ENCODE results near the gene VPS37D.
"Not testable (repeated sequence)": the region's sequence is repeated elsewhere in the genome, so short reads cannot be mapped to it uniquely, and the experiment has no call there.

The VPS37D gene

DNA sequence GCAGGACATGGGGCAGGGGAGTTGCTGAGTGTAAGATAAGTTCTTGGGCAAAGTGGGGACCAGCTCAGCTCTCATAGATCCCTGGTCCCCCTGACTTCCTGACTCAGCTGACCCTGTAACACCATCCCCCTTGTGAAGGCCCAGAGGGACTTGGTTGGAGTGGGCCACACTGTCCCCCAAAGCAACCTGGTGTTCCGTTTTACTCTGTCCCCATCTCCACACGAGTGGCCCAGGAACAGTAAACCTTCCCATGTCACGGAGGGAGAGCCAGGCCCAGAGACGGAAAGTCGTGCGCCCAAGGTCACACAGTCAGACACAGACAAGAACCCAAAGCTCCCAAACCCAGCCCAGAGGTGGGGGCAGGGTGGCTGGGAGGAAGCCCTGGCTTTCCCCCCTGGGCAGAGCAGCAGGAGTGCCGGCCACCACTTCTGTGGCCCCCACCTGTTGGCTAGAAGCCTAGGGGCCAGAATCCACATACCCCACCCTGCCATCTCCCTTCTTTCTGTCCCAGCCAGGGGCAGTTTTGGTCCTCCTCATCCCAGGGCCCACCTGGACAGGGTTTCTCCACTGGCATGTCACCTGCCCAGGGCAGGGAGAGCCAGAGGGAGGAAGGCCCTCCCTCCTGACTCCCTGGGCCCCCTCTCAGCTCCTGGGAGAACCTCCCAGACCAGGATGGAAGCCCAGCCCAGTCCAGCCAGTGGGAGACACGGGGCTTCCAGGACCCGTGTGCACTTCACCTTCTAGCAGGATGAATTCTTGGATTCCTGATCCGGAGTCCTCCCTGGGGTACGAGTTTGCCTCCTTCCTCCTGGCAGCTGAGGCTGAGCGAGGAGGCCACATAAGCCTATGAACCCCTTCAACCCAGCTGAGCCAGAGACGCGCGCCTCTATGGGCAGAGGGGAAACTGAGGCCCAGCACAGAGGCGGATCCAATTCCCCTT, 20.6 kb upstream of the VPS37D start:
- no peak for DNase-seq

DNA sequence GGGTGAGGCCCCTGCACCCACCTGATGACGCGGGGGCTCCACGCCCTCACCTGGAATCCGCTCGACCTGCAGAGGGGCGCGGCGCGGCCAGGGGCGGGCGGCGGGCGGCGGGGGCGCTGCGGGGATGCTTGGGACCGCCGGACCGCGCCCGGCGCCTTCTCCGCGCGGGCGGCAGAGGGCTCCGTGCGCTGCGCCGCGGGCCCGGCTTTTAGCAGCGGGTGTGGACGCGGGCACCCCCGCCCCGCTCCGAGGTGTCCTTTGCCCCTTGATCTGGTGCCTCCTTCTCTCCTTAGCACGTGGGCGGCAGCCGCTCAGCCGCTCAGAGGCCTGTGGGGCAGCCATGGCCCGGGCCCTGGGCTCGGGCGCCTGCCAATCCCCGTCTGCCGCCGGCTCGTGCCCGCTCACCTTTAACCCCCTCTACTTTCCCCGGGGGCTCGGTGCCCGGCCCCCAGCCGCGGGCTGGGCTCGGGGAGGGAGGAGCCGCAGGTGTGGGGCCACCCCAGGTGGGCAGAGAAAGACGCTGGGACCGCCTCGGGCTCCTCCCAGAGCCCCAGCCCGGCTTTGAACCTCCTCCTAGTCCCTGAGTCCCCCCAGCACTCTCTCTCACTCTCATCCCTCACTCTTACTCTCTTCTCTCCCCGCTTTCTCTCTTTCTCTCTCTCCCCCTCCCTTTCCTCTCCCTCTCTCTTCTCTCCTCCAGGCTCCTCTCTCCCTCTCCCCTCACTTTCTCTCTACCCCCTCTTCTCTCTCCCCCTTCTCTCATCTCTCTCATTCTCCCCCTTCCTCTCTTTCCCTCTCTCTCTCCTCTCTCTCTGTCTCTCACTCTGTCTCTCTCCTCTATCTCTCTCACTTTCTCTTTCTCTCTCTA, 19.7 kb upstream of the VPS37D start:
- no peak for DNase-seq

DNA sequence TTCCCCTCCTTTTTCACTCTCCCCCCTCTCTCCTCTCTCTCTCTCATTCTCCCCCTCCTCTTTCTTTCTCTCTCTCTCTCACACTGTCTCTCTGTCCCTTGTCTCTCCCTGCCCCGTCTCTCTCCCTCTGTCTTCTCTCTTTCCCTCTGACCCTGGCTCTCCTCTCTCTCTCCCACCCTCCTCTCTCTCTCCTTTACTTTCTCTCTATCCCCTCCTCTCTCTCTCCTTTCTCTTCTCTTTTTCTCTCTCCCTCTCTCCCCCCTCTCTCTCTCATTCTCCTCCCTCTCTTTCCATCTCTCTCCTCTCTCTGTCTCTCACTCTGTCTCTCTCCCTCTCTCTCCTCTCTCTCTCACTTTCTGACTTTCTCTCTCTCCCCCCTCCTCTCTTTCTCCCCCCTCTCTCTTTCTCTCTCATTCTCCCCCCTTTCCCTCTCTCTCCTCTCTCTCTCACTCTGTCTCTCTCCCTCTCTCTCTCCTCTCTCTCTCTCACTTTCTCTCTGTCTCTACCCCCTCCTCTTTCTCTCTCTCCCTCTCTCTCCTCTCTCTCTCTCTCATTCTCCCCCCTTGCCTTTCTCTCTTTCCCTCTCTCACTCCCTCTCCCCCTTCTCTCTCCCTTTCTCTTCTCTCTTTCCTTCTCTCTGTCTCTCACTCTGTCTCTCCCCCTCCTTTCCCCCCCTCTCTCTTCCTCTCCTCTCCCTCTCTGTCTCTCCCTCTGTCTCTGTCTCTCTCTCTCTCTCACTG, 18.9 kb upstream of the VPS37D start:
- no peak for DNase-seq

DNA sequence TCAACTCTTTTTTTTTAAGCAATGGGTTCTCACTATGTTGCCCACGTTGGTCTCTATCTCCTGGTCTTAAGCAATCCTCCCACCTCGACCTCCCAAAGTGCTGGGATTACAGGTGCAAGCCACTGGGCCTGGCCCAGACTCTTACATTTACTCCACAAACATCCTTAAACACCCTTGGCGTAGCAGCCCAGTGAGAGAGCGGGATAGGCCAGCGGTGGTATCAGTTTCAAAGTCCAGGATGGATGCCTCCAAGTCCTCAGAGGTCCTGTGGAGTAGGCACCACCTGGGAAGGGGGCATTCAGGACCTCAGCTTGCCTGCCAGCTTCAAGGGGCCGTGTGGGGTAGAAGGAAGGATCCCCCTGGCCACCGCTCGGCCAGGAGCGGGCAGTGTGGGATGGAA, 18.1 kb upstream of the VPS37D start:
- no peak for DNase-seq

DNA sequence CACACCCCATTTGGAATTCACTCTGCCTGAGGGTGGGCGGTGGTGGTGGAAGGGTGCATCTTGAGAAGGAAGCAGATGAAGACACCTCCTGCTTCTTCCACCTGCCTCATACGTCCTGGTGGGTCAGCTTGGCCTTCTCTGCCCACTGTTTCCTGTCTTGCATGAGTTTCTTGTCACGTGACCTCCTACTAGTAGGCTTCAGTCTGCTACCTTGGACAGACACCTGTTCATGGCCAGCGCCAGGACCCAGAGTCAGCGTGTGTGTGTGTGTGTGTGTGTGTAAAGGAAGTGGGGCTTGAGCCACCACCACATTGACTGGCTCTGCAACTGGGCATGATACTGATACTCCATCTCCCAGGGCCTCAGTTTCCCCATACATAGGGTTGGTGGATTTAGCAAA, 17.1 kb upstream of the VPS37D start:
- no peak for DNase-seq

DNA sequence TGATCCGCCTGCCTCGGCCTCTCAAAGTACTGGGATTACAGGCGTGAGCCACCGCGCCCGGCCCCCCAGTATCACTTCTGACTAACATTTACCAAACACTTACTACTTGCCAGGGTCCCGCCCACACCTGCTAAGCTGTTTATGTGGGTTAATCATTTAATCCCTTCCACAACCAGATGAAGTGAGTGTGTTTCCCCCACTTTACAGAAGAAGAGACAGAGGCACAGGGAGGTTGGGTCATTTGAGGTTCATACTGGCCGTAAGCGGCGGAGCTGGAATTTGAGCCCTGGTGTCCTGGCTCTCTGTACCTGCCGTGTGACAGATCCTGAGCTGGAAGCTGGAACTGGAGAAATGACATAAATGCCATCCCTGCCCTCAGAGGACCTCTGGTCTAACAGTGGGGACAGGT, 15.1 kb upstream of the VPS37D start:
- no peak for DNase-seq

DNA sequence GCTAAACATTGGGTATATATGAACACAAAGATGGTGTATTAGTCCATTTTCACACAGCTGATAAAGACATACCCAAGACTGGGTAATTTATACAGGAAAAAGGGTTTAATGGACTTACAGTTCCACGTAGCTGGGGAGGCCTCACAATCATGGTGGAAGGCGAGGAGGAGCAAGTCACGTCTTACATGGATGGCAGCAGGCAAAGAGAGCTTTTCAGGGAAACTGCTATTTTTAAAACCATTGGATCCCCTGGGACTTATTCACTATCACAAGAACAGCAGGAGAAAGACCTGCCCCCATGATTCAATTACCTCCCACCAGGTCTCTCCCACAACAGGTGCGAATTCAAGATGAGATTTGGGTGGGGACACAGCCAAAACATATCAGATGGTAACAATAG, 12.3 kb upstream of the VPS37D start:
- not testable (repeated sequence) for DNase-seq

DNA sequence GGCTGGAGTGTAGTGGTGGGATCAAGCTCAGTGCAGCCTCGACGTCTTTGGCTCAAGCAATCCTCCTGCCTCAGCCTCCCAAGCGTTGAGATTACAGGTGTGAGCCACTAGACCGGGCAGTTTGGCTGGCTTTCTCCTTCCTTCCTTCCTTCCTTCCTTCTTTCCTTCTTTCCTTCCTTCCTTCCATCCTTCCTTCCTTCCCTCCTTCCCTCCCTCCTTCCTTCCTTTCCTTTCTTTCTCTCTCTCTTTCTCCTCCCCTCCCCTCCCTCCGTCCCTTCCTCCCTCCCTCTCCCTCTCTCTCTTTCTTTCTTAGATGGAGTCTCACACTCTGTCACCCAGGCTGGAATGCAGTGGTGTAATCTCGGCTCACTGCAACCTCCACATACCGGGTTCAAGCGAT, 7.6 kb upstream of the VPS37D start:
- DNase-seq = no peak

DNA sequence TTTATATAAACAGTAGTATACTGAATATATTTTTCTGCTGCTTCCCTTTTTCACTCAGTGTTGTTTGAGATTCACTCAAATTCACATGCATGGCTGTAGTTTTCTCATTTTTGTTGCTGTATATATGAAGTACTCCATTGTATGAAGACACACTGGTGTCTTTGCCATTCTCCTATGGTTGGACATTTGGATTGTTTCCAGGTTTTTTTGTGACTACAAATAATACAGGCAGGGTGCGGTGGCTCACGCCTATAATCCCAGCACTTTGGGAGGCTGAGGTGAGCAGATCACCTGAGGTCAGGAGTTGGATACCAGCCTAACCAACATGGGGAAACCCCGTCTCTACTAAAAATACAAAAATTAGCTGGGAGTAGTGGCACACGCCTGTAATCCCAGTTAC, 7.0 kb upstream of the VPS37D start:
- not testable (repeated sequence) for DNase-seq

DNA sequence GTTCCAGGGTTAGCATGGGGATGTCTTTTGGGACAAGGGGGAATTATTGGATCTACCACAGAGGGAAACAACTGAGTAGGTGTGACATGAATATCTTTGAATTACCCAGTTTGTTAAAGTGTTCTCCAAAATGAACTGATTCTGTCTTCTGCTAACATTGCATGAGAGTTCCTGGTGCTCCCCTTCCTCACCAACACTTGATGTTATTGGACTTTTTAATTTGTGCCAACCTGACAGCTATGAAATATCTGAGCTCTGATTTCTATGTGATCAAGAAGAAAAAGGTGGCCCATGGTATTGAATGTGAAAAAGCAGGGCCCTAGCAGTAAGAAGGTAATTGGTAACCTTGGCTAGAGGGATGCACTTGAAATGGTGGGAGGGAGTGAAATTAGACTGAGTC, 4.6 kb upstream of the VPS37D start:
- DNase-seq = no peak

DNA sequence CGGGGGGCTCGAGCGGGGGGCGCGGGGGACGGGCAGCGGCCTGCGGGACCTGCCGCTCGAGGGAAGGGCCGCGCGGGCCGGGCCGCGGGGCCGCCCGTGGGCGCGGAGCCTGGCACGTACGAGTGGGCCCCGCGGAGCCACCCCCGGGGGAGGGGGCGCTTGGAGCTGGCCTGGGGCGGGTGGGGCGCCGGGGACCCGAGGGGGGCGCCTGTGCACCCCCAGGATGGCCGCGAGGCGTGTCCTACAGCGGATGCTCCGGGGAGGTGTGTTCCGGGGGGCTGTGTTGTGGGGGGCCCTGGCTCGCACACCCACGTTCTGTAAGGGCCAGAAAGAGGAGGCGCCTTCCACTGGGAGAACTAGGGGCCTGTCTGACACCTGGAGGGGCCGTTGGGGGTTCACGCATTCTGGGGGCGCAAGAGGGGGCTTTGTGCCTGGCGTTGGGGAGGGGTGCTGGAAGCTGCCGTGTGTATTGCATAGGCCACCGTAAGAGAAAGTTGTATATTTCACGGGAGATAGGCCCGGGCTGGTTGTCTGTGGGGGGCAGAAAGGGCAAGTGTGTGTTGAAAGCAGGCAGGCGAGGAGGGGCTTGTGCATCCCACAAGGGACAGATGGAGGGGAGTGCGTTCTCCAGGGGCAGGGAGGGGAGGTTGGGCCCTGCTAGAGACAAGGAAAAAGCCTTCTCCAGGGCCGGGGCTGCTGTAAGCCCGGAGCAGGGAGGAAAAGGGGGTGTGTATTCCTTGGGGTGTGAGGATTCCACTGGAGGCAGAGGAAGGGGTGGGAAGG, 663 bp downstream of the VPS37D start:
- no peak for DNase-seq

DNA sequence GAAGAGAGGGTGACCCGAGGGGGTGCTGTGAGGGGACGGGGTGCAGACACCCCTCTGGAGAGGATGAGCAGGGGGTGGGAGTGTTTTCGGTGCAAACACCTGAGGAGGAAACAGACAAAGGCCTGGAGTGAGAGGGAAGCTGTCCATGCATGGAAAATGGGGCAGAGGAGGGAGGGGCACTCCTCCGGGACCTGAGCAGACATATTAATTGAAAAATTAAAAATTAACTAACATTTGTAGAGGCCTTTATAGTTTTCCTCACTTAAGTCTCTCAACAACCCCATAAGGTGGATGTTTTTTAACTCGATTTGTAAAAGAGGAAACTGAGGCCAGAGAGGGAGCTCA, 1.2 kb downstream of the VPS37D start:
- DNase-seq = no peak

DNA sequence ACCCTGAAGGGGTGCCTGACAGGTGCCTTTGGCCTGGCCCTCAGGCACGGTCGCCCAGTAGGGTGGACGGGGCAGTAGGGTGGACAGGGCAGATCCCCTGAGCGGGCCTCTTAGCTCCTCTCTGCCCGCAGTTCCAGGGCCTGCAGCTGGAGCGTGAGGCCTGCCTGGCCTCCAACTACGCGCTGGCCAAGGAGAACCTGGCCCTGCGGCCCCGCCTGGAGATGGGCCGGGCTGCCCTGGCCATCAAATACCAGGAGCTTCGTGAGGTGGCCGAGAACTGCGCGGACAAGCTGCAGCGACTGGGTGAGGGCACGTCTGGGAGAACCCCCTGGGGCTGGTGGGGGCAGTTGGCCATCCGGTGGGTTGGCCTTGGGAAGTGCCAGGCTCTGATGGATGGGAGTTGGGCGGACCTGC, 1.7 kb downstream of the VPS37D start:
- no peak for DNase-seq

DNA sequence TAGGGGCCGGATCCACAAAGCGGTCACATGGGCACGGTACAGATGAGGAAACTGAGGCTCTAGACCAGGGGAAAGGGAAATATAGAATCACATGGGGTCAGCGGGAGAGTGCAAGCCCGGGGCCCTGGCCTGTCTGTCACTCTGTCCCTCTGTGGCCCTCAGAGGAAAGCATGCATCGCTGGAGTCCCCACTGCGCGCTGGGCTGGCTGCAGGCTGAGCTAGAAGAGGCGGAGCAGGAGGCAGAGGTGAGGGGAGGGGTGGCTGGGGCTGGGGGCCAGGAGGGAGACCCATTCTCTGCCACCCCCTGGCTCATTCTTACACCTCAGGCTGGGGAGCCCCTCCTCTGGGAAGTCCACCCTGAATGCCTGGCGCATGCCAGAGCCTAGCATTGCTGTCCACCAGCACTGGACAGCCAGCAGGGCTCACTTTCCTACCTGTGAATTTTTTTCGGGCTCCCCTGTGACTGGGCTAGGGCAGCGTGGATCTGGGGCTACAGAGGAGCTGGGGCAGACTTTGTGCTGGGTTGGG, 2.3 kb downstream of the VPS37D start:
- DNase-seq = no peak

DNA sequence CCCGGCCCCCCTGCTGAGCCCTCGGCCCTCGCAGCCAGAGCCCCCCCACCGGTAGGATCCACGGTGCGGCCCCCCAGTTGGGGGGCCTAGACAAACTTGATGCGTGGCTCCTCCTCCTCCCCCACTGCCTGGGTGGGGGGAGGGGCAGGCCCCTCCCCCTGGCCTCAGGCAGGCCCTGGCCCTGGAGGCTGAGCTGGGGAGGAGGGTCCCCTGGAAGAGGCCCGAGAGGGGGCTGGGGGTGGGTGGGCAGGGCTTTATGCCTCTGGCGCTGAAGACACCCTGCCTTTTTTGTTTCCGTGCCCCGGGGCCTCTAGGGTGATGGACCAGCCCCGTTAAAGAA, 3.7 kb downstream of the VPS37D start:
- DNase-seq = no peak

DNA sequence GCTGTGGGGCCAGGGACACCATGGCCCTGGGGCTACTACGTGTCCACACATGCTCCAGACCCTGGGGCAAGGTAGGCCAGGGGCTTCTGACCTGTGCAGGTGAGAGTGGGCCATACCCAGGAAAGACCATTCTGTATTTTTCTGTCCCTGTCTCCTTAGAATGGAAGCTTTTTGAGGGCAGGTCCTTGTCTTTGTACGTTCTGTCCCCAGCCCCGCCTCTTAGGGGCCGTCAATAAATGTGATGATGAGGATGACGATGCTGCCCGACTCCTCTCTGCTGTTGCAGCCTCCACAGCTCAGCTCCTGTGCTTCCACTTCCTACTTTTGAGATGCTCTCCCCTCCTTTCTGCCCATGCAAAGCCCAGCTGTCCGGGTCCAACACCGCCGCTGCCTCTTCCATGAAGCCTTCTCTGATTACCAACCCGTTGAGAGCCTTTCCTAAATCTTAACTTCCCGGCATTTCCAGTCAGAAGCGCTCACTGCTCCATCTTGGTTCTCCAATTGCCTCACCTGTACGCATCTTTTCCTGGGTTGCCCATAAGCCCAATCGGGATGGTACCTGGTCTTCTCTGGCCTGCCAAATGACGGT, 4.3 kb downstream of the VPS37D start:
- DNase-seq = no peak

DNA sequence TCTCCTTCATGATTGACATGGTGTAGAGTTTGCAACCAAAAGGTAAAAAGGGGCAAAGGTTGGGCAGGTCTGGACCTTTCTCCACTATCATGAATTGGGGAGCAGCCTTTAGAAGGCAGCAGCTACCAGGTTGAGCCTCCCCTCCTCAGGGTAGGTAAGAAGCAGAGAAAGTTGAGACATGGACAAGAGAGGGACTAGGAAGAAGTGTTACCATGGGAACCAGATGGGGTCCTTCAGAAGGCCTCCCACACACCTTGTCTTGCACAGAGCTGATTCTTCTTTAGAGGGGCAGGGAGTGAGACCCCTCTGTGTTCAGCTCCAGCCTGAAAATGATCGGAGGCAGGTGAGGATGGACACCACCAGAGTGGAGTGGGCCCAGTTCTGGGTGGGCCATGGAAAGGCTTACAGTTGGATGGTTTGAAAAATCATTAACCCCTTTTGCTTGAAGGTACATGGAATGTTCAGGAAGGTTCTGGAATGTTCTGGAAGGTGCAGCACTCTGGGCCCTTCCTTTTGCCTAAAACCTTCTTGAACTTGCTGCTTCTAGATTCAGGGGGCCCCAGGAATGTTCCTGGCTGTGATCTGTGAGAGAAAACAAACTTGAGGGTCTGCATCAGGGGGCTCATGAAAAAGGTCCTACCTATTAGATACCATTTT, 7.0 kb downstream of the VPS37D start:
- no peak for DNase-seq

DNA sequence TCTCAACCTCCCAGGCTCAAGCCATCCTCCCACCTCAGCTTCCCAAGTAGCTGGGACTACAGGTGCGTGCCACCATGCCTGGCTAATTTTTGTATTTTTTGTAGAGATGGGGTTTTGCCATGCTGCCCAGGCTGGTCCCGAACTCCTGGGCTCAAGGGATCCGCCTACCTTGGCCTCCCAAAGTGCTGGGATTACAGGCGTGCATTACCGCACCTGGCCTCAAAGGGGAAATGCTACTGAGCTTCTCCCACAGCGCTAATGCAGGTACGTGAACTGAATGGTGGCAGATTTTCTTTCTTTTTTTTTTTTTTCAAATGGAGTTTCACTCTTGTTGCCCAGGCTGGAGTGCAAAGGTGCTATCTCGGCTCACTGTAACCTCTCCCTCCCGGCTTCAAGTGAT, 8.4 kb downstream of the VPS37D start:
- not testable (repeated sequence) for DNase-seq

DNA sequence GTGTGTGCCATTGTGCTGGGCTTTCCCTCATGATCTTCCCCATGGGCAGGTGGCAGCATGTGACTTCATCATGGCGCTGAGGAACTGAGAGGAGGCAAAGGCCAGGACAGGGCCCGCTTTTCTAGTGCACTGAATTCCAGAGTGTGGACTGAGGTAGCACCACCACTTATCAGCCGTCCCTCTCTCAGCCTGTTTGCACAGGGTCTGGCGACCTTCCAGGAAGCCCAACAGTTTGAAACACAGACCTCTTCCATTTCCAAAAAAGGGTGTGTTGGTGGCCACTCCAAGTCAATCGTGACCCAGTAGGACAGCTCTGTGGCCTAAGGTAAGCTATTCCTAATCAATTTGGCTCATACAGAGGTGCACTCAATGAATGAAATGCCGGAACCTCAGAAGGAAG, 11.2 kb downstream of the VPS37D start:
- no peak for DNase-seq

DNA sequence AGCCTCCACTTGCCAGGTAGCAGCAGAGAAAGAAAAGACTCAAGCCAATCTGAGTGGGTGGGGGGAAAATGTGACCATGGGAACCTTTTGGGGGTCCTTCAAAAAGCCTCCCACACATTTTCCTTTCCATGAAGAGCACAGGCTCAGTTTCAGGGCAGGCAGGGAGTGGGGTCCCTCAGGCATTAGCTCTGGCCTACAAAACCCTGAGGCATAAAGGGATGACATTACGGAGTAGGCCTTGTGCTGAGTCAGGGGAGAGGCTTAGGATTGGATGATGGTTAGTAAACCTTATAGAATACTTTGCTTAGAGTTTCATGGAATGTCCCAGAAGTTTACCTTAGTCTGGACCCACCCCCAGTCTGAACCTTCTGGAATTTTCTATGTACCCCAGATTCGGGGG, 12.1 kb downstream of the VPS37D start:
- no peak for DNase-seq

DNA sequence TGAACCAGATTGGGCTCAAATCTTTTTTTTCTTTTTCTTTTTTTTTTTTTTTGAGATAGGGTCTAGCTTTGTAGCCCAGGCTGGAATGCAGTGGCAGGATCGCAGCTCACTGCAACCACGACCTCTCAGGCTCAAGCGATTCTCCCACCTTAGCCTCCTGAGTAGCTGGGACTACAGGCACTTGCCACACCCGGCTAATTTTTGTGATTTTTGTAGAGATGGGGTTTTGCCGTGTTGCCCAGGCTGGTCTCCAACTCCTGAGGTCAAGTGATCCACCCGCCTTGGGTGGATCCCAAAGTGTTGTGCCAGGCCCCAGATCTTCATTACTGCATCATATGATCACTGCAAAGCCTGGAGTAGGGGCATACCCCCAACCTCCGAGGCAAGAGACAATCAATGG, 12.9 kb downstream of the VPS37D start:
- DNase-seq = no peak

DNA sequence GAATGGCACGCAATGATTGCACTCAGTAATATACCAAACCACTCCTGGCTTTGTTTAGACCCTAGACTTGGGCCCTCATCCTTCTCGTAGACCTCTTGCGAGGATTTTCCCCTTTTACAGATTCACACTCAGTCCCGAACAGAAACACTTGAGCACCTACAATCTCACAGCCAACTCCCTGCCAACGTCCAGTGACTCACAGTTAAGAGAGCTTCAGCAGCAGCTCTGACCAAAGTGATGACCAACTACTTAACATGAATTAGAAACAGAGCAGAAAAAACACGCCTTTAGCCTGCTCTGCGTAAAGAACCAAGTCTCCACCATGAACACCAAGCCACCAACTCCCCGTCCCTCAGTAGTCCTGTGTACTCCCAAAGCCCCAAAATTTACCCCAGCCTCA, 13.4 kb downstream of the VPS37D start:
- DNase-seq = no peak
